ENCODE data around the gene LGALS7B.

The LGALS7B gene

DNA sequence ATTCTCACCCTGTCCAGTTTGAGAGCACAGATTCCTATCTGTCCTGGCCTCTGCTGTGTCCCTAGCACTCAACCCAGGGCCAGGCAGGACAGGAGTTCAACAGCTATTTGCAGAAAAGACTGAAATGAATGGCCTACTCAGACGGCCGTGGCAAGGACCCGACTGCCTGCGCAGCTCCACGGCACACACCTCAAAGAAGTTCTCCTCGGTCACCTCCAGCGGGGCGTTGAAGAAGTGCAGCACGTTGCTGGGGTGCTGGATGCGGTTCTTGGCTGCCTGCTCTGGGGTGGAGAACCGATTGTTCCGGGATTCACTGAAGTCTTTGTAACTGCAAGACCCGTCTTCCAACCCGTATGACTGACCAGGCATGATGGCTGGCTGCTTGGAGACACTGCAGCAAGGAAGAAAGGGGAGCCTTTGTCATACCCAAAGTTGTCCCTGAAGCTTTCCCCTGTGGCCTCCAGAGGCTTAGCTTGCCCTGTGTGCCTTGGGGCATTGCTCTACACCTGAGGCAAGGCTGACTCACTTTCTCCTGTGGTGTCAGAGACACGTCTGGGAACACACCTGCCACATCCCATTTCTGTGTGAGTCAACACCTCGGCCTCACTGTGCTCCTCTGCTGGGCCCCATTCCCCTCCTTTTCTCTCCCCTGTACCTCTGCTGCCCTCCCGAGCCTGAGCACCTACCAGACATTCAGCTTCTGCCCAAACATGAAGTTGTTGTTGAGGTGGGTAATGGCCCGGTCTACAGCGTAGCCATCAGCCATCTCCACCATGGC is 49.4 kb downstream of the LGALS7B start:
- in situ Hi-C loops (cut with MboI; ENCODE audit: low pct_unique_long_range_greater_than_20kb, low sequenced_read_pairs, unreplicated experiment), result no loop called here
- TF ChIP-seq, protein P1, sequence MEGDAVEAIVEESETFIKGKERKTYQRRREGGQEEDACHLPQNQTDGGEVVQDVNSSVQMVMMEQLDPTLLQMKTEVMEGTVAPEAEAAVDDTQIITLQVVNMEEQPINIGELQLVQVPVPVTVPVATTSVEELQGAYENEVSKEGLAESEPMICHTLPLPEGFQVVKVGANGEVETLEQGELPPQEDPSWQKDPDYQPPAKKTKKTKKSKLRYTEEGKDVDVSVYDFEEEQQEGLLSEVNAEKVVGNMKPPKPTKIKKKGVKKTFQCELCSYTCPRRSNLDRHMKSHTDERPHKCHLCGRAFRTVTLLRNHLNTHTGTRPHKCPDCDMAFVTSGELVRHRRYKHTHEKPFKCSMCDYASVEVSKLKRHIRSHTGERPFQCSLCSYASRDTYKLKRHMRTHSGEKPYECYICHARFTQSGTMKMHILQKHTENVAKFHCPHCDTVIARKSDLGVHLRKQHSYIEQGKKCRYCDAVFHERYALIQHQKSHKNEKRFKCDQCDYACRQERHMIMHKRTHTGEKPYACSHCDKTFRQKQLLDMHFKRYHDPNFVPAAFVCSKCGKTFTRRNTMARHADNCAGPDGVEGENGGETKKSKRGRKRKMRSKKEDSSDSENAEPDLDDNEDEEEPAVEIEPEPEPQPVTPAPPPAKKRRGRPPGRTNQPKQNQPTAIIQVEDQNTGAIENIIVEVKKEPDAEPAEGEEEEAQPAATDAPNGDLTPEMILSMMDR (IDR thresholded peaks at IDR 0.05; ENCODE audit: extremely low read depth, insufficient read depth, missing control alignments), result no peak
- DNase-seq (ENCODE audit: low spot score), result no peak

DNA sequence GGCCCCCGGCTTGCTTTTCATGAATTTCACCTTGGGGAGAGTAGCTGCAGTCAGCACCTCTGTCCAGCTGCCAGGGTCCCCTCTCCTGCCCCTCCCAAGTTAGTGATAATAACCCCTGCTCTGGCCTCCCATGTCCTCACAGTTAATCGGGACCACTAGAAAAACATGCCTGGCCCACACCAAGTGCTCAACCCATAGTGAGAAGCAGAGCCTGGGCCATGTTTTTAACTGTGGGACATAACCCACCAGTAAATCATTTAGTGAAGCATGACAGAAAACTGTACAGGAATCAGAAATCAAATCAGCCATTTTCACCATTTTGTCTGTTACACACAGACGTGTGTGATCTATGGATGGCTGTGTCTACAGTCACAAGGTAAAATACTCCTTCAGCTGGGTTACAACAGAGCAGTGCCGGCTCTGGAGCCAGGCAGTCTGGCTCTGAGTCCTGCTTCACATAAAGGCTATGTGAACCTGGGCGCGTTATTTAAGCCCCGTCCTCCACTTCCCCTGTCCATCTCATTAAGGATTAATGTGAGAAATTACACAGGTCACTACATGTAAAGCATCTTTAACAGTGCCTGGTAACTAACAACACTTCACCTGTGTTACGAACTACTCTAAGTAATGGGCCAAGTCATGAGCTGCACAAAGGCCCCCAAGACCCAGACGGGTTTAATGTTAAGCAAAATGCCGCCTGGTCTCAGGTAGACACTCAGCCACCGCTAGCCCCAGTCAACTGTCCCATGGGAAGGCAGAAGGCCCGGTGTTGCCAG is 50.2 kb downstream of the LGALS7B start:
- TF ChIP-seq, protein P1 (IDR thresholded peaks at IDR 0.05; ENCODE audit: extremely low read depth, insufficient read depth, missing control alignments), result no peak
- no peak for DNase-seq (ENCODE audit: low spot score)
- in situ Hi-C loops (cut with MboI; ENCODE audit: low pct_unique_long_range_greater_than_20kb, low sequenced_read_pairs, unreplicated experiment), result no loop called here

DNA sequence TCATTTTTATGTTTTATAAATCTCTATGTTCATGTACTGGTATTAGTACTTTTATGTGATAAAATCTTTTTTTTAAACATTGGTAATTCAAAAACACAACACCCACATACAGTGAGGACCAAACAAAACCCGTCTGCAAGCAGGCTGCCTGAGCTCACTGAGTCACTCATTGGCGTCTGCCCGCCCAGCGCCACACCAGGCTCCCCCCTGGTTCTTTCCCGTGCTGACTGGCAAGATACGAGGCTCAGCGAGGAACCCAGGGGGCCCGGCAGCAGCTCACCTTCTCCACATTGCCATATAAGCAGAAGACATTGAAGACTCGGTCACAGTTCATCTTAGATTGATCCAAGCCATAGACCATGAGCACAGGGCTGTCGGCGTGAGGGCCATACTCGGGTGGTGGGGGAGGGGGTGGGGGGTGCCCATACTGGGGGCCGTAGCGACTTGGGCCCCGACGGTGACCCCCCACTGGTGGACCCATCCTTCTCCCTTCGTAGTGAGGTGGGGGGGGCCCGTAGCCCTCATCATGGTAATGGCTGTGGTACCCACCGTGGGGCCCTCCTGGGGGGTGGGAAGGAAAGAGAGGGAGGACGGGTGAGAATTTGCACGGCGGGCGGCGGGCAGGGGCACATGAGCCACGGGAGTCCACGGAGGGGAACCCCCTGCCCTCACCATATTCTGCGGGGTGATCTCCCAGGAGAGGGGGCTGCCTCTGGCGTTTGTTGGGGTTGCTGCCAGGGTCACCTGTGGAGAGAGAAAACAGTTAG is 51.0 kb downstream of the LGALS7B start:
- TF ChIP-seq, protein P1 (IDR thresholded peaks at IDR 0.05; ENCODE audit: extremely low read depth, insufficient read depth, missing control alignments), result no peak
- no peak for DNase-seq (ENCODE audit: low spot score)
- in situ Hi-C loops (cut with MboI; ENCODE audit: low pct_unique_long_range_greater_than_20kb, low sequenced_read_pairs, unreplicated experiment), result no loop called here

DNA sequence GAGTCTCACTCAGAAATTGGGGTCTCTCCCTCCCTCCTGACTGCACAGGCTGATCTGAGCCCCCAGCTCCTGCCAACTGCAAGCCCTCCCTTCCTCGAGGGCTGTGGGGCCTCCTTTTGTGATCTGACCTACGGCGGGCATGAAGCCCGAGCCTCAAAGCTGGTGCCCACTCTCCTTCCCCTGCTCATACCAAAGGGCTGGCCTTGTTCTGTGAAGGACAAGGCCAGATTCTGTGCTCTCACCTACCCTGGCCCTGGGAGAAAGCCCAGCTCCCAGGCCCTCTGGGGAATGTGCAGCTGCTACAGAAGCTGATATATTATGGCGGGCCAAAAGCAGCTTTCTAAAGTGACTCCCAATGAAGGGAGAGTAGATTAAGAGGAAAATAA is 51.6 kb downstream of the LGALS7B start:
- TF ChIP-seq, protein P1 (IDR thresholded peaks at IDR 0.05; ENCODE audit: extremely low read depth, insufficient read depth, missing control alignments), result no peak
- in situ Hi-C loops (cut with MboI; ENCODE audit: low pct_unique_long_range_greater_than_20kb, low sequenced_read_pairs, unreplicated experiment), result no loop called here
- no peak for DNase-seq (ENCODE audit: low spot score)

Measured in GM13977 (cell line).